GM23248 (cell line): ENCODE data around the gene ANXA6.

Experiments used
- EZH2 ChIP-seq: fragments of 200-600 bp; sonication (generic); IDR thresholded peaks from 2 replicates; pipeline ENCODE4 v1.6.1; 2018; ENCODE audit warnings: antibody characterized with exemption, mild to moderate bottlenecking; ENCODE audit not compliant: insufficient read depth, poor library complexity, severe bottlenecking
- EZH2phosphoT487 ChIP-seq: fragments of 200-600 bp; sonication (generic); IDR thresholded peaks from 2 replicates; pipeline ENCODE4 v1.6.1; 2018; ENCODE audit warnings: antibody characterized with exemption, moderate library complexity, mild to moderate bottlenecking, low read depth; ENCODE audit not compliant: insufficient read depth

- TF ChIP-seq EZH2 (no peak), EZH2phosphoT487 (no peak)
Observed at GRCh38 chr5:151137067-151137825, 20.3 kb downstream of the ANXA6 start.
